Astrocyte (in vitro differentiated cells and primary cell): ENCODE measurements around the gene PSAP. TPM values are rescaled to one million over a fixed set of nuclear protein-coding genes. Genes with fewer than 3 reads are reported as not detected.

Experiments used
- DNase-seq: peaks from one replicate; pipeline ENCODE4 v3.0.0-alpha.2; 2010; ENCODE audit warnings: low read depth
- FAIRE-seq: peaks from 2 replicates; lab custom pipeline; 2011; peaks lifted over from hg19 to GRCh38; lab: Jason Lieb, UNC
- H2AFZ ChIP-seq: 2 replicates; pipeline ENCODE4 v1.6.0; 2012; ENCODE audit warnings: low read depth, low read length, inconsistent platforms
- H3K27ac ChIP-seq: 2 replicates; pipeline ENCODE4 v1.5.1; 2011; ENCODE audit warnings: low read depth, low read length, inconsistent platforms
- H3K27me3 ChIP-seq: 2 replicates; pipeline ENCODE4 v1.6.0; 2011; ENCODE audit warnings: low read length, inconsistent platforms; ENCODE audit not compliant: insufficient read depth
- H3K36me3 ChIP-seq: 2 replicates; pipeline ENCODE4 v1.5.1; 2011; ENCODE audit warnings: low read length, inconsistent platforms; ENCODE audit not compliant: insufficient read depth
- H3K4me1 ChIP-seq: 2 replicates; pipeline ENCODE4 v1.5.1; 2011; ENCODE audit warnings: low read length, inconsistent platforms; ENCODE audit not compliant: insufficient read depth
- H3K4me2 ChIP-seq: 2 replicates; pipeline ENCODE4 v1.6.0; 2012; ENCODE audit warnings: low read length, inconsistent platforms
- H3K4me3 ChIP-seq: 2 replicates; pipeline ENCODE4 v1.5.1; 2011; ENCODE audit warnings: low read depth, mild to moderate bottlenecking, low read length, inconsistent platforms; ENCODE audit not compliant: insufficient read depth
- H3K79me2 ChIP-seq: 2 replicates; pipeline ENCODE4 v1.6.0; 2012; ENCODE audit warnings: mild to moderate bottlenecking, low read length, inconsistent platforms; ENCODE audit not compliant: insufficient read depth
- H3K9ac ChIP-seq: 2 replicates; pipeline ENCODE4 v1.6.0; 2012; ENCODE audit warnings: mild to moderate bottlenecking, low read length, inconsistent platforms
- H3K9me3 ChIP-seq: 2 replicates; pipeline ENCODE4 v1.5.1; 2012; ENCODE audit warnings: low read depth, mild to moderate bottlenecking, low read length, inconsistent platforms; ENCODE audit not compliant: insufficient read depth
- H4K20me1 ChIP-seq: 2 replicates; pipeline ENCODE4 v1.6.0; 2012; ENCODE audit warnings: low read length, inconsistent platforms; ENCODE audit not compliant: insufficient read depth
- H3K27ac Mint-ChIP-seq: one replicate; pipeline ENCODE4 v1.8.0; 2021; ENCODE audit warnings: mild to moderate bottlenecking, mixed read lengths; ENCODE audit not compliant: unreplicated experiment
- H3K27me3 Mint-ChIP-seq: one replicate; pipeline ENCODE4 v1.8.0; 2021; ENCODE audit warnings: low read depth, mixed read lengths; ENCODE audit not compliant: unreplicated experiment
- H3K36me3 Mint-ChIP-seq: one replicate; pipeline ENCODE4 v1.8.0; 2021; ENCODE audit warnings: low read depth, mixed read lengths; ENCODE audit not compliant: unreplicated experiment
- H3K4me1 Mint-ChIP-seq: one replicate; pipeline ENCODE4 v1.8.0; 2021; ENCODE audit warnings: low read depth, mixed read lengths; ENCODE audit not compliant: unreplicated experiment
- H3K4me3 Mint-ChIP-seq: one replicate; pipeline ENCODE4 v1.8.0; 2021; ENCODE audit warnings: mild to moderate bottlenecking, moderate library complexity, mixed read lengths; ENCODE audit not compliant: unreplicated experiment
- H3K9me3 Mint-ChIP-seq: one replicate; pipeline ENCODE4 v1.8.0; 2021; ENCODE audit warnings: mild to moderate bottlenecking, mixed read lengths; ENCODE audit not compliant: unreplicated experiment
- EZH2 ChIP-seq: IDR thresholded peaks from 2 replicates; pipeline ENCODE4 v1.6.1; 2012; ENCODE audit warnings: mild to moderate bottlenecking, low read length, inconsistent platforms; ENCODE audit not compliant: insufficient read depth
- total RNA-seq: library from RNA; stranded (reverse); gene quantifications from 2 replicates; pipeline ENCODE4 v1.2.1, GENCODE V29; 2021
- TF ChIP-seq, protein P1 (sequence below): IDR thresholded peaks from 2 replicates; pipeline ENCODE4 v1.5.1; 2011; ENCODE audit warnings: low read depth, mild to moderate bottlenecking, inconsistent platforms, low read length, moderate library complexity; ENCODE audit not compliant: insufficient read depth

The PSAP gene
- total RNA-seq, 1 donor from 2014 or later, result 1,120 TPM

DNA sequence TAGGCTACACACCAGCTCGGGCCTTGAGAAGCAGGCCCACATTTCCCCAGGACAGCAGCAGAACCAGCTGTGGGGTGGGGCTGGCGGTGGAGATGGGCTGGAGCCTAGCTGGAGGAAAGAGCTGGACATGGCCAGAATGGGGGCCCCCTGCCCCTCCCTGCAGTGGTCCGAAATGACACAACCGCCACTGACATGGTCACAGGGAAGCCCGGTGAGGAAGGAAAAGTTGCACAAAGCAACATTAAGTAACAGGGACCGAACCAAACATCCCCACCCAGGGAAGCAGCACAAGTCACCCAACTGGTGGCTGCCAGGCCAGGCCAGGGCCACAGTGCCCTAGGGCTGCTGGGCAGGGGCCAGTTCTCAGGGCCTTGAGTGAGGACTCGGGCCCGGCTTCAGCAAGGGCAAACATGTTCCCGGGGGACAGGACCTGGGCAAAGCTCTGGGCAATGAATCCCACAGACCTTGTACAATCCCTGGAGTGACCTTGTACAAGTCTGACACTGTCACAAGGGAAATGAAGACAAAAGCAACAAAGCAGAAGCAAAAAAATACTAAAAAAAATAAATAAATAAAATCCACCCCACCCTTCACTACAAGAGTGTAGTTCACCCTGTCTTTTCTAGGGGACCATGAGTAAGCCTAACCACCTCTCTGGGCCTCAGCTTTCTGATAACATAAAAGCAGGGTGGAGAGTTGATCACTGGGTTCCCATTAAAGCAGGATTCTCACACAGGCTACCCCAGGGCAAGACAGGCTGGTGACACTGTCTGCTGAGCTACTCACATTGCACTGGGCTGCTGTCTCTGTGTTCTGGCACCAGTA lies 33.0 kb downstream of the PSAP start:
- H3K4me3 ChIP-seq, result no peak overlapping the region
- H3K4me1 ChIP-seq, result peaks cover 9% of the 10 kb centered on the region
- no peaks in the 10 kb centered on the region for H3K27me3 Mint-ChIP-seq
- H2AFZ ChIP-seq, result no peak overlapping the region
- H3K4me3 Mint-ChIP-seq, result no peak overlapping the region
- H3K79me2 ChIP-seq, result no peaks in the 10 kb centered on the region
- no peak overlapping the region for H3K27ac ChIP-seq
- no peaks in the 10 kb centered on the region for H3K9me3 Mint-ChIP-seq
- DNase-seq (no peak), FAIRE-seq (no peak)
- peaks cover 36% of the 10 kb centered on the region for H3K36me3 ChIP-seq
- H3K9me3 ChIP-seq, result no peaks in the 10 kb centered on the region
- H3K36me3 Mint-ChIP-seq, result peaks cover 41% of the 10 kb centered on the region
- H3K4me2 ChIP-seq, result no peak overlapping the region
- peaks cover 96% of the 10 kb centered on the region for H4K20me1 ChIP-seq
- no peaks in the 10 kb centered on the region for H3K27me3 ChIP-seq
- no peak overlapping the region for H3K9ac ChIP-seq
- H3K4me1 Mint-ChIP-seq, result peaks cover 17% of the 10 kb centered on the region
- no peak for TF ChIP-seq EZH2
- TF ChIP-seq, protein P1, sequence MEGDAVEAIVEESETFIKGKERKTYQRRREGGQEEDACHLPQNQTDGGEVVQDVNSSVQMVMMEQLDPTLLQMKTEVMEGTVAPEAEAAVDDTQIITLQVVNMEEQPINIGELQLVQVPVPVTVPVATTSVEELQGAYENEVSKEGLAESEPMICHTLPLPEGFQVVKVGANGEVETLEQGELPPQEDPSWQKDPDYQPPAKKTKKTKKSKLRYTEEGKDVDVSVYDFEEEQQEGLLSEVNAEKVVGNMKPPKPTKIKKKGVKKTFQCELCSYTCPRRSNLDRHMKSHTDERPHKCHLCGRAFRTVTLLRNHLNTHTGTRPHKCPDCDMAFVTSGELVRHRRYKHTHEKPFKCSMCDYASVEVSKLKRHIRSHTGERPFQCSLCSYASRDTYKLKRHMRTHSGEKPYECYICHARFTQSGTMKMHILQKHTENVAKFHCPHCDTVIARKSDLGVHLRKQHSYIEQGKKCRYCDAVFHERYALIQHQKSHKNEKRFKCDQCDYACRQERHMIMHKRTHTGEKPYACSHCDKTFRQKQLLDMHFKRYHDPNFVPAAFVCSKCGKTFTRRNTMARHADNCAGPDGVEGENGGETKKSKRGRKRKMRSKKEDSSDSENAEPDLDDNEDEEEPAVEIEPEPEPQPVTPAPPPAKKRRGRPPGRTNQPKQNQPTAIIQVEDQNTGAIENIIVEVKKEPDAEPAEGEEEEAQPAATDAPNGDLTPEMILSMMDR, result no peak
- H3K27ac Mint-ChIP-seq, result no peak overlapping the region

DNA sequence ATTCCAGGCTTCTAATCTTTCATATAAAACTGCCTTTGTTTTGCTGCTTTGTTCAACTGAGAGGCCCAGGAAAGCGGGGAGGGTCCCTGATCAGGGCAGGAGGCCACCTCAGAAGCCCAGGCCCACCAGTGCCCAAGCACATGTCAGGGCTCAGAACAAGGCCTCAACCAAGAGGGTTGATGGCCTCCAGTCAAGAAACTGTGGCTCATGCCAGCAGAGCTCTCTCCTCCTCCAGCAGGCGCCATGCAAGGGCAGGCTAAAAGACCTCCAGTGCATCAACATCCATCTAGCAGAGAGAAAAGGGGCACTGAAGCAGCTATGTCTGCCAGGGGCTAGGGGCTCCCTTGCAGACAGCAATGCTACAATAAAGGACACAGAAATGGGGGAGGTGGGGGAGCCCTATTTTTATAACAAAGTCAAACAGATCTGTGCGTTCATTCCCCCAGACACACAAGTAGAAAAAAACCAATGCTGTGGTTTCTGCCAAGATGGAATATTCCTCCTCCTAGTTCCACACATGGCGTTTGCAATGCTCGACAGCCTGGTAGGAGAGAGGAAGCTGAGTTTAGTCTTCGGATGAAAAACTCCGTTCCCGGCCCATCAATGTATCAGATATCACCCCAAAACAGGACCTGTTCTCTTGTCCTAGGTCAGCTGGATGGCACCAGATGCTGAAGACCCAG lies 34.0 kb downstream of the PSAP start:
- TF ChIP-seq, protein P1, result no peak
- no peak for TF ChIP-seq EZH2
- H3K4me1 Mint-ChIP-seq, result peaks cover 11% of the 10 kb centered on the region
- H3K9me3 Mint-ChIP-seq, result no peaks in the 10 kb centered on the region
- H2AFZ ChIP-seq, result no peak overlapping the region
- H3K27me3 Mint-ChIP-seq, result no peaks in the 10 kb centered on the region
- H3K4me1 ChIP-seq, result peaks cover 3% of the 10 kb centered on the region
- H4K20me1 ChIP-seq, result peaks cover 93% of the 10 kb centered on the region
- H3K36me3 Mint-ChIP-seq, result peaks cover 40% of the 10 kb centered on the region
- no peak overlapping the region for H3K9ac ChIP-seq
- no peak overlapping the region for H3K4me3 Mint-ChIP-seq
- no peaks in the 10 kb centered on the region for H3K79me2 ChIP-seq
- no peak overlapping the region for H3K4me3 ChIP-seq
- peaks cover 36% of the 10 kb centered on the region for H3K36me3 ChIP-seq
- no peaks in the 10 kb centered on the region for H3K27me3 ChIP-seq
- no peak overlapping the region for H3K4me2 ChIP-seq
- H3K27ac Mint-ChIP-seq, result no peak overlapping the region
- no peak for DNase-seq
- H3K9me3 ChIP-seq, result no peaks in the 10 kb centered on the region
- FAIRE-seq, result no peak
- H3K27ac ChIP-seq, result no peak overlapping the region
